Prostate gland (tissue), 2 donors: Measurements from ENCODE around the gene AFDN.

ENCODE experiments used
- POLR2A ChIP-seq: fragments of 450-650 bp; IDR thresholded peaks from one replicate; pipeline ENCODE4 v1.6.1; 2016; ENCODE audit warnings: antibody characterized with exemption, mild to moderate bottlenecking
- POLR2AphosphoS5 ChIP-seq: sonication (generic); formaldehyde crosslinking; IDR thresholded peaks from one replicate; pipeline ENCODE4 v1.6.1; 2017; ENCODE audit warnings: antibody characterized with exemption
- TF ChIP-seq, protein P1 (sequence below), 4 experiments: fragments of 200-600 bp in 2 of 4; fragments of 450-650 bp in 2 of 4; sonication (generic) in 2 of 4; IDR thresholded peaks; 1 replicate in 3 of 4; 2 replicates in 1 of 4; pipeline ENCODE4 v1.5.1; 2016 to 2019; ENCODE audit warnings: antibody characterized with exemption in 4 of 4, mild to moderate bottlenecking in 2 of 4, moderate library complexity in 2 of 4

- TF ChIP-seq, protein P1, sequence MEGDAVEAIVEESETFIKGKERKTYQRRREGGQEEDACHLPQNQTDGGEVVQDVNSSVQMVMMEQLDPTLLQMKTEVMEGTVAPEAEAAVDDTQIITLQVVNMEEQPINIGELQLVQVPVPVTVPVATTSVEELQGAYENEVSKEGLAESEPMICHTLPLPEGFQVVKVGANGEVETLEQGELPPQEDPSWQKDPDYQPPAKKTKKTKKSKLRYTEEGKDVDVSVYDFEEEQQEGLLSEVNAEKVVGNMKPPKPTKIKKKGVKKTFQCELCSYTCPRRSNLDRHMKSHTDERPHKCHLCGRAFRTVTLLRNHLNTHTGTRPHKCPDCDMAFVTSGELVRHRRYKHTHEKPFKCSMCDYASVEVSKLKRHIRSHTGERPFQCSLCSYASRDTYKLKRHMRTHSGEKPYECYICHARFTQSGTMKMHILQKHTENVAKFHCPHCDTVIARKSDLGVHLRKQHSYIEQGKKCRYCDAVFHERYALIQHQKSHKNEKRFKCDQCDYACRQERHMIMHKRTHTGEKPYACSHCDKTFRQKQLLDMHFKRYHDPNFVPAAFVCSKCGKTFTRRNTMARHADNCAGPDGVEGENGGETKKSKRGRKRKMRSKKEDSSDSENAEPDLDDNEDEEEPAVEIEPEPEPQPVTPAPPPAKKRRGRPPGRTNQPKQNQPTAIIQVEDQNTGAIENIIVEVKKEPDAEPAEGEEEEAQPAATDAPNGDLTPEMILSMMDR (IDR thresholded peaks at IDR 0.05): no peak
- TF ChIP-seq POLR2A: no peak
- no peak for TF ChIP-seq POLR2AphosphoS5
These were observed 161.4 kb downstream of the AFDN start for GRCh38 chr6:167988154-167988495.
